GM19372 (cell line): ENCODE measurements around the gene CNOT4.
"Not testable (repeated sequence)": the region's sequence is repeated elsewhere in the genome, so short reads cannot be mapped to it uniquely, and the experiment has no call there.

Experiments
- ATAC-seq: cut with Tn5 transposase; IDR thresholded peaks from one replicate; pipeline ENCODE4 v1.9.1; 2021; ENCODE audit warnings: mild to moderate bottlenecking, low read depth, moderate library complexity; ENCODE audit not compliant: unreplicated experiment

The CNOT4 gene

DNA sequence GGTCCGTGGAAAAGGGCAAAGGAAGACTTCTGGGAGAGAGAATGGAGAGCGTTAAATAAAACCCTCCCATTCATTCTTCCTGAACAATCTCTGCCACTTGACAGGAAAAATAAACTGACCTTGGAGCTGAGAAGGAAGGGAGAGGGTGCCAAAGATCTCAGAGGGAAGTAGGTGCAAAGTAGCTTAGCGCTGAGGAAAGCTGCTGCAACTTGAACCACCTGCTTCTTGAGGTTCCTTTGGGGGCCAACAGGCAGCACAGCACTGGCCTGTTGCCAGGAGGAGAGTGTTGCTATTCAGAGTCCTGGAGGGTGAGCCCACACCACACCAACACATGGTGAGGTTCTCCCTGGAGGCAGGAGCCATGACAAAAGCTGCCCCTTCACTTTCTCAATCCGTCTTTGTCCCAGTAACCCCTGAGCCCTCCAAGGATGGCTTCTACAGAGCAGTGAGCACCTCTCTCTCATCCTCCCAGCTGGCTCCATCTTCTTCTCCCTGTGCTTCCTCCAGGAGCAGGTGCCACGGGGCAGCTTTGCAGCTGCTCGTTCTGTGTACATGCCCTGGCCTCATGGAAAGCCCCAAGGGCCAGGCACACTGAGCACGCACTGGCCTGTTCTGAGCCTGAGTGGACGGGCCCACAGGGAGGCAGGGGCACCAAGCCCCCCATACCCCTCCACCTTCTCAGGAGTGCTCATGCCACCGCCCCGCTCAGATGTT lies 174.9 kb downstream of the CNOT4 start:
- ATAC-seq = no peak

DNA sequence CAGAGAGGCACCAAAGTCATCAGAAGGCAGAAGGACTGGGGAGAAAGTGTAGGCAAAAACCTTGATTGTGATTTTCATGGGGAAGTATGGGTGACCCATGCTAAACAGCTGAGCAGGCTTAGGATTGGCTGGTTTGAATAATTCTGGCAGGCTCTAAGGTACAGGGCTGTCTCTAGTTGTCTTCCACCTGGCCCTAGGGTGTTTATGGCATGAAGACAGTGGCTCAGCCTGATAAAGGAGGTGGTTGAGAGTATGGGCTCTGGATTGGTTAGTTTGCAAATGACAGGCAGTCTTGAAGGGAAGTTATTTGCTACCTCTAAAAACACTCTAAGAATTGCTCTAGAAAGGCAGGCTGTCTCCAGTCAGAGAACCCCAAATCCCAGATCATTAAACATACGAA lies 176.0 kb downstream of the CNOT4 start:
- ATAC-seq = no peak

DNA sequence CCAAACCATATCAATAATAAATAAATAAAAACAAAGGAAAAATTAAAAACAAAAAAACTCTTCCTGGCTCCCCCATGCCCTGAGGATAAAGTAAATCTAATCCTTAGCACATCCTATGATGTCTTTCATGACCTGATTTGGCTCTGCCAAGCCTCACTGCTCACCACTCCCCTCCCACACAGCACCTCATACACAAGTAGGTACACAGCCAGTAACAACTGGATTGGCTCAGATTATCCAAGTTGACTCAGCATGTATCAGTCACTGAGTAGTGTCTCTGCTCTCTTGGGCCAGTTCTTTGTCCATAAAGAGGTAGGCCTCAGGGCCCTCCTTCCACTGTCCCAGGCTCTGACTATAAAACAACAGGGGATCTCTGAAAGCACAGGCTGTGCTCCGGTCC lies 176.7 kb downstream of the CNOT4 start:
- ATAC-seq = no peak

DNA sequence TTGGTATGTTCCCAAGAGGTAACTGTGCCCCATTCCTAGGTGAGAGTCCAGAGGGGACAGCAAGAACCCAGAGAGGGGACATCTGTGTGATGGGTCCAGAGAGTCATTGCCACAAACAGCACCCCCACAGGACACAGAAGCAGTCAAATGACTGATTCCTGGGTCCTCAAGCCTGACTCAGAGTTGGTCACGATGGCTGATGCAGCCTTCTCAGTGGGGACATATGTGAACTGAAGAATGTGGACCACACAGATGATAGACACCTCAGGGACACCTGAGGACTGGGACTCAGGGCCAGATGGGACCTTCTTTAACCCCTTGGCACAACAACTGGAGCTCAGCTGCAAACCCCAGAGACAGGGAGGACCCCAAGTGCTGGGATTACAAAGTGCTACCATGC lies 179.8 kb downstream of the CNOT4 start:
- ATAC-seq = no peak

DNA sequence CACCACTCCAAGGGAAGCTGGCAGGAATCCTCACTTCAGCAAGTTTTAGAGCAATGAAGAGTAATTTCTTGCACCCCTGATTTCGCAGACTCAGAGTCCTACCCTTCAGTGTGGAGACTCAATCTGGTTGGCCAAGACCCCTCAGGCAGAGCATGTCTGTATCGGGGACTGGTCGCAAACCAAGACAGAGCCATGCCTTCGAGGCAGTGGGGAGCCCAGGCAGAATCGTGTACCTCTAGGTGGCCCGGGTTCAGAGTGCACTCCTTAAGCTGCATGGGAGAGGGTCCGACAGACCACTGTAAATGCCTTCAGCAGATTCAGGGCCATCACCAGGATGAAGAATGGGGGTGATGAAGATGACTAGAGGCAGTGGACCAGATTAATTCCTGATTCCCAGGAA lies 181.4 kb downstream of the CNOT4 start:
- ATAC-seq = no peak

DNA sequence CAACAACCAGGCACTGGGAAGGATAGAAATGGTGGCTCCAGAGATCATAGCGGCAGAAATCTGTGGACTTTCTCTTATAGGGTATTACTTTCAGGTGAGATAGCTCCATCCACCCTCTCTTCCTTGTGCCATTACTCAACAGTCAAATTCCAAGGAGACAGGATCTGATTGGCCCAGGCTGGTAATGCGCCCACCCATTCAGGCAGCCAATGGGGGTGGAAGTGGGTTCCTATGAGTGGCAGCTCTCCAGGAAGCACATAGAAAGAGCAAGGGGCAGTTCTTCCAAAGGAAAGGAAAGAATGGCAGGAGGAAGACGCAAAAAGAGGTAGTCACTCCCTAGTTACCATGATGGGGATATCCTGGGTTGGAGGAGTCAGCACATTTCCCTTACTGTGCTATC lies 181.8 kb downstream of the CNOT4 start:
- ATAC-seq = no peak

DNA sequence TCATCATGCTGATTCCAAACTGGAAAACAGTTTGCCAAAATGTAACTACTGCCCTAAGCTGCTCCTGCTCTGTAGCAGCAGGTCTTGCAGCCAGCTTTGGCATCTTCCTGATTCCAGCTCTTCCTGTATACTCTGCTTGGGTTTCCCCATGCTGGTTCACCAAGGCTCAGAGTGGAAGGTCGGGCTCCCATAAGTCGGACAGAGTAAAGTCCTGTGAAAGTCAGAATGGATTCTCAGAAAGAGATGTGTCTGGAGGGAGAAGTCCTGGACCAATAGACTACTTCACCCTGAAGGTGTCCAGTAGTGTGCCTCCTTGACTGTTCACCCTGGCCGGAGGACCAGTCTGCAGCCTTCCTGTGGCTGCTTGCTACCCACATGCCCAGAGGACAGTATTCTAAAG lies 182.4 kb downstream of the CNOT4 start:
- ATAC-seq = no peak

DNA sequence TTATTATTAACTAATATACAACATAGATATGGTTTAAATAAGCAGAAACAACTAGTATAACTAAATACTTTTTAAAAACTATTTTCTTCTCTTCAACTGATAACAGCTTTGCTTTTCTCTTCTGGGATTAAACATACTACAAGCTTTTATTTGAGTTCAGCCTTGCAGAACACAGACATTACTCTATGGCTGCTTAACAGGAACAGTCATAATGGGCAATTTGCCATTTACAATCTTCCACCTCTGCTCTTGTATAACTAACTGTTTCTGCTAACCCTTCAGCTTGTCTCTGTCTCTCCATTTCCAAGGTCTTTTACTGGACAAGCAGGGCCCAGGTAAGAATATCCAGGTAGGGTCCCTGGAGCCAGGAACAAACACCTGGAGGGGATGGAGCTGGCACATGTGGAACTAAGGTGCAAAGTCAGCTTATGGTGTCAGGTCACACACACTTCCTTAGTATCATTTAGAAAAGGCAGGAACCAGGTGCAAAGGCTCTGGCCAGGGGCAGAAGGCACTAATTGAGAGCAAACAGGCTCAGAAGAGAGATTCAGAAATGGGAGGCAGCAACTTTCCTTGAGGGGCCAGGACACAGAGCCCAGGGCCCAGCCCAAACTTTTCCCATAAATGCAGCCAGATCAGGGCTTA lies 183.1 kb downstream of the CNOT4 start:
- ATAC-seq = no peak

DNA sequence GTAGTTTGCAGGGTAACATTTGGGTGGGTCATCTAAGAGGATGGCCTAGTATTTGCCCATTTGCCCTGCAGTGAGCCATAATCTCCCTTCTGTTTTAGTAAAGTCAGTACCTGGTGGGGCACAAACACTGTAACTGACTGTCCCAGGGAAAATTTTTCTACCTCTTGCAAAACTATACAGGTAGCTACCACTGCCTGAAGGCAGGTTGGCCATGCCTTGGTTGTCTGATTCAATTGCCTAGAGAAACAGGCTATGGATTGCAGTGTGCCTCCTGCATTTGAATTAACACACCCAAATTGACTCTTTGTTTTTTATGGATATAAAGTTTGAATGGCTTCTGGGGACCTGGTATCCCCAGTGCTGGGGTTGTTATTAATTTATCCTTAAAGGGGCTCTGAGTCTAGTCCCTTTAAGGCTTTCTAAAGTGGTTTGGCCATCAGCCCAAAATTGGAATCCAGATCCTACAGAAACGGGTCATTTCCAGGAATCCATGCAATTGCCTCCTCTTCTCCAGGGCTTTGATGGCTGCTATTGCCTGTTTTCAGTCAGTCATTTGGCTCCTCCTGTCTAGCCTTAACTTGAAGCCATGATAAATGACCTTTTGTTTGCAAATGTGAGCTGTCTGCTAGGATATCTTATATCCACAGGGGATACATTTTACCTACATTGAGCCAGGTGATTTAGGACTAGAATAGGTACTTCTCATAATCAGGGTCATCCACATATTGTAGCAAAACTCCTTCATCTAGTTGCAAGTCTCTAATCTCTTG lies 187.1 kb downstream of the CNOT4 start:
- ATAC-seq = no peak

DNA sequence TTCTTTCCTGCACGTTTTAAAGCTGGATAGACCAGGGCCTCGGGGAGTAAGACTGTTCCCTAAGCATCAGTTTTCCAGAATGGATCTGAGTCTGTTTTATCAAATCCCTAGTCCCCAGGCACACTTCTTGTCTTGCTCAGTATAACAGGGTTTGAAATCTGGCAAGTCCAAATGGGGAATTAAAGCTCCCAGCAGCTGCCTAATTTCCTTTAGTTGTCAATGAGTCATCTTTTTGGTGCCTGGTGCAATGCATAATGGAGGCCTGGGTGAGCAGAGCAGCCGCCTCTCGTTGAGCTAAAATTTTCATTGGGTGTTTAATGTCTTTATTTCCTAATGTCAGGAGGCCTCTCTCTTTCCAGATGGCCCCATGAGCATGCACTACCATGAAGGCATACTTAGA lies 188.3 kb downstream of the CNOT4 start:
- ATAC-seq = no peak

DNA sequence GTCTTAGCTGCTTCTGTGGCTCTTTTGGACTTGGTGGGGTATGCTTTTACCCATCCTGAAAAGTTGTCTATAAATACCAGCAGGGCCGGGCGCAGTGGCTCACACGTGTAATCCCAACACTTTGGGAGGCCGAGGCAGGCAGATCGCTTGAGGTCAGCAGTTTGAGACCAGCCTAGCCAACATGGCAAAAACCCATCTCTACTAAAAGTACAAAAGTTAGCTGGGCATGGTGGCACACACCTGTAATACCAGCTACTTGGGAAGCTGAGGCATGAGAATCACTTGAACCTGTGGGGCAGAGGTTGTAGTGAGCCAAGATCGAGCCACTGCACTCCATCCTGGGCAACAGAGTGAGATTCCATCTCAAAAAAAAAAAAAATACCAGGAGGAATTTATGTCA lies 188.9 kb downstream of the CNOT4 start:
- ATAC-seq = not testable (repeated sequence)

DNA sequence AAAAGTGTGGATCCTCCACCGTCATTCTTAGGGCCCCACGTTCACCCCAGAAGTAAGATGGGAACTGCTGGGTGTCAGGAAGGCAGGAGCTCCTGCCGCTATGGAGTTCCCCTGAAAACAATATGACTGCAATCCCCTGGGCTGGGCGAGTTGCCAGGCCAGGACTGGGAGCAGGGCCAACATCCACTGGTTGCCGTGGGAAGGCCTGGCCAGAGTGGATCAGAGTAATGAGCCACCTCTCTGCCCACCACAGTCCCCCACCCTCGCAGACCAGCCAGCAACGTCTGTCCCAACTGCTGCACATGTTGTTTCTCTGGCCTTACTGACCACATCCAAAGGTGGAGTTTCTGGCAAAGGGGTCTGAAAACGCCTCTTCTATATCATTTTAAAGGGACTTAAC lies 189.6 kb downstream of the CNOT4 start:
- ATAC-seq = no peak

DNA sequence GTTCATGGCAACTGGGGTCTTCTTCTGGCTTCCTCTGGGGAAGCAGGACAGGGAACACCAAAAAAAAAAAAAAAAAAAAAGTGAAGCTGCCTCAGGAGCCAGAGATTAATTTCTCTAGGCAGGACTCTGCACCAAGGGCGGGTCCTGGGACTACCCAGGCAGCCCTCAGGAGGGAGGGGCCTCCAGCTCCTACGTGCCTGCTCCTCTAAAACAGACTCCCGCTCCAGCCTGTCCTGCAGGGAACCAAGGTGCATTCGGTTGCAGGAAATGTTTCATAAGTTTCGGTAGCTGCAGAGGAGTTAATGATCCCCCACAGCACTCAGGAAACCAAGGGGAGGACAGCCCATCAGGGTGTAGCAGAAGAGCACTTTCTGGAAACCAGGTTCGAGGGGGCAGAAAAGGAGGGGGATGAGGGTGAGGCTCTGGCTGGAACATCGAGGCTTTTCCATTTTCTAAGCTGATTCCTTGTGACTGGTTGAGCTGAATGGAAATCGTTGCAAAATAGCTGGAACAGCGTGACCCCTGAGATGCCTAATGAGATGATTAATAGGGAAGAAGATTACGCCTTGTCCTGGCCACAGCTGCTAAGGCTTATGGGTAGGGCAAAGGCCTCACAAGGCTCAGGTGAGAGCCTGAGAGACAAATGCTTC lies 192.1 kb downstream of the CNOT4 start:
- no peak for ATAC-seq

DNA sequence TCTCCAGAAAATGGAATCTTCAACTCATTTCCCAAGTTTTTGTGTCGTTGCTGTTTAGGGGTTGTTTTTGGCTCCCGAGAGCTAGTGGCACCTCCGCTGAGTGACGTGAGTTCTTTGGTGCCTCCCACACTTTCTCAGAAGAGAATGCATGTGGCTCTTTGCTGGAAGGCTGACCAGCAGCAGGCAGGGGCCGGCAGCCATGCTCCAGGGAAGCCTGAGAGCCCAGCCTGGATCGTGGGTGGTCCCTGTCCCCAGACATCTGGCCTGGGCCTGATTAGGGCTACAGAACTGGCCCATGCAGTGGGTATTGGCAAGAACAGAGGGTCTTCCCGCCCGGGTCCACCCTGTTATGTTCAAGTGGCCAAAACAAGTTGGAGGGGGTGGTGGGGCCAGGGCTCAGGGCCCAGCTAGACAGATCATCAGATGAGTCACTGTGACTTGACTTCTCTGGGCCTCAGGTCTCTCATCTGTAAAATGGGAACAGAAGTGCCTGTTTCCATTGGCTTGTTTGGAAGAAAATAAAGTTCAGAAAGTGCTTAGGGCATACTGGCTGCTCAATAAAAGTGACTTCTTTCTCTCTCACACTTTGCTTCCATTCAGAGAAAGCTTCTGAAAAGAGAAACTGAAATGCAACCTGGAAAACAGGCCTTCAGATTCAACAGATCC lies 193.1 kb downstream of the CNOT4 start:
- no peak for ATAC-seq

DNA sequence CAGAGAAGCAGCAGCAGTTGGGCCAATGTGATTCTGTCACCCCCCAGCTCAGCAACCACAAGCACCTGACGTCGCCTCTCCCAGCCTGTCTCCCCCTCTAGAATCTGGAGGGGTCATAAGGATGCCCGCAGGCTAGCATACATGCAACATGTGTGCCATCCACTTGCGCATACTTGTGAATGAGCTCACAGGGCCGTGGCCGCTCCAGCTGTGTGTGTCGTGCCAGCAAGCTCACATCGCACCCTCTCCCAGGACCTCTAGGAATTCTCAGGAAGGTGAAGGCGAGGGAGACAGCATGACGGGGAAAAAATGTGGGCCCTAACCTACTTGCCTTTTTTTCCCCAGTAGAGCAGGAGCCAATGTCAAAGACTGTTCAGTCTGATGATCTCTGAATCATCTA lies 195.9 kb downstream of the CNOT4 start:
- no peak for ATAC-seq
